Measurements from ENCODE around the gene MLLT1.

The MLLT1 gene

DNA sequence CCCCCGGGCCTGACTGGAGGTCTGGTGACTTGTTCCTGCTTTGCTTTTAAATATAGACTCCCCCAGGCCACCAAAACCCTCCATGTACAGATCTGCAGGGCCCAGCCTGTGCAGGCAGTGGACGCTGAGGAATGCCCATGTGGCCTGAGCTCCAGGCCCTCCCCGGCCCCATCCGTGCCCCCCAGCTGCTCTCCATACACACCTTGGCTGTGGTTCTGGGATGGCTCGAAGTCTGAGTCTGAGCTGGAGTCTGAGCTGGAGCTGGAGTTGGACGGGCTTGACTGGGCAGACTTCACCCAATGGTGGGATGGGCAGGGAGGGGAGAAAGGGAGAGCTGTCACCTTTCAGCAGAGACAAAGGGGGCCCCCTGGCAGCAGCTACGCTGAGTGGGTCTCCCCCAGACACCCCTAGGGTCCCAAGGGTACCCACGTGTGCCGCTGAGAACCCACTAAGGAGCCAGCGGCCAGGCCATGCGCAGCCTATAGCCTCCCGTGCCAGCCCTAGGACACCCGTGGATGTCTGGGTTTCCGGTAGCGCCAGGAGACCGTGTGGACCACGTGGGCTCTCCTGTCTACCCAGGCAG, 61.9 kb downstream of the MLLT1 start:
- no peak overlapping the region for H3K4me3 ChIP-seq (ENCODE audit: low read length)
- no peak for DNase-seq (ENCODE audit: low read depth)
- TF ChIP-seq, protein P1, sequence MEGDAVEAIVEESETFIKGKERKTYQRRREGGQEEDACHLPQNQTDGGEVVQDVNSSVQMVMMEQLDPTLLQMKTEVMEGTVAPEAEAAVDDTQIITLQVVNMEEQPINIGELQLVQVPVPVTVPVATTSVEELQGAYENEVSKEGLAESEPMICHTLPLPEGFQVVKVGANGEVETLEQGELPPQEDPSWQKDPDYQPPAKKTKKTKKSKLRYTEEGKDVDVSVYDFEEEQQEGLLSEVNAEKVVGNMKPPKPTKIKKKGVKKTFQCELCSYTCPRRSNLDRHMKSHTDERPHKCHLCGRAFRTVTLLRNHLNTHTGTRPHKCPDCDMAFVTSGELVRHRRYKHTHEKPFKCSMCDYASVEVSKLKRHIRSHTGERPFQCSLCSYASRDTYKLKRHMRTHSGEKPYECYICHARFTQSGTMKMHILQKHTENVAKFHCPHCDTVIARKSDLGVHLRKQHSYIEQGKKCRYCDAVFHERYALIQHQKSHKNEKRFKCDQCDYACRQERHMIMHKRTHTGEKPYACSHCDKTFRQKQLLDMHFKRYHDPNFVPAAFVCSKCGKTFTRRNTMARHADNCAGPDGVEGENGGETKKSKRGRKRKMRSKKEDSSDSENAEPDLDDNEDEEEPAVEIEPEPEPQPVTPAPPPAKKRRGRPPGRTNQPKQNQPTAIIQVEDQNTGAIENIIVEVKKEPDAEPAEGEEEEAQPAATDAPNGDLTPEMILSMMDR (IDR thresholded peaks at IDR 0.05; ENCODE audit: insufficient read depth, low read depth, low read length, missing control alignments): no peak

DNA sequence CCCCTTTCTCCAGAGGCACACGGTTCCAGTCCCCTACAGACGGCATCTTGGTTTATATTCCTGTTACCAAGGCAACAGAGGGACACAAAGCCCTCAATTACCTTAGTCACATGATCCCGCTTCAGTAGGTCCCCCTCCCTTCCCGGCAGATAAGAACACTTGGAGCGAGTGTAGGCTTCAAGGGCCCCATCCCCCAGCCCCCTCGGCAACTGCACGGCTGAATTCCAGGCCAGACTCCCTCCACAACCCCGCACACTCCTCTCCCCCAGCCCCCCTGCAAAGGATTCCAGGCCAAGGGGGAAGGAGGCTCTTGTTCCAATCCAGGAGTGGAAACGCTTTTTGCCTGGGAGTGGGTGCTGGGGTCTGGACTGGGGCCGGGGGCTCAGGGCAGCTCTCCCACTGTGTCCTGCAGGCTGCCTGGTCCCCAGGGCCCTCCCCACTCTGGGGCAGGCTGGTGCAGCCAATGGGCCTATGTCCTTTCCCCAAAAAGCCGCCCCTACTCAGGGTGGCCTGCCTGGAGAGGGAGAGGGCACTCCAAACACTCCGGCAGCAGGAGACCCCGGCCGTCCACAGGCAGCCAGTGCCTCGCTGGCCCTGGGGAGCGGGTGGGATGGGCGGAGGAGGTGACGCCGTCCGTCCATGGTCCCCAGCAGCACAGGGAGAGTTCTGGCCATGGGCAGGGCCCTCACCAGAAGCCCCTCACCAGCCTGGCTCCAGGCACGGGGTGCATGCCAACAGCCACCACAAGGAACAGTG, 62.6 kb downstream of the MLLT1 start:
- no peak overlapping the region for H3K4me3 ChIP-seq (ENCODE audit: low read length)
- TF ChIP-seq, protein P1 (IDR thresholded peaks at IDR 0.05; ENCODE audit: insufficient read depth, low read depth, low read length, missing control alignments): no peak
- no peak for DNase-seq (ENCODE audit: low read depth)

DNA sequence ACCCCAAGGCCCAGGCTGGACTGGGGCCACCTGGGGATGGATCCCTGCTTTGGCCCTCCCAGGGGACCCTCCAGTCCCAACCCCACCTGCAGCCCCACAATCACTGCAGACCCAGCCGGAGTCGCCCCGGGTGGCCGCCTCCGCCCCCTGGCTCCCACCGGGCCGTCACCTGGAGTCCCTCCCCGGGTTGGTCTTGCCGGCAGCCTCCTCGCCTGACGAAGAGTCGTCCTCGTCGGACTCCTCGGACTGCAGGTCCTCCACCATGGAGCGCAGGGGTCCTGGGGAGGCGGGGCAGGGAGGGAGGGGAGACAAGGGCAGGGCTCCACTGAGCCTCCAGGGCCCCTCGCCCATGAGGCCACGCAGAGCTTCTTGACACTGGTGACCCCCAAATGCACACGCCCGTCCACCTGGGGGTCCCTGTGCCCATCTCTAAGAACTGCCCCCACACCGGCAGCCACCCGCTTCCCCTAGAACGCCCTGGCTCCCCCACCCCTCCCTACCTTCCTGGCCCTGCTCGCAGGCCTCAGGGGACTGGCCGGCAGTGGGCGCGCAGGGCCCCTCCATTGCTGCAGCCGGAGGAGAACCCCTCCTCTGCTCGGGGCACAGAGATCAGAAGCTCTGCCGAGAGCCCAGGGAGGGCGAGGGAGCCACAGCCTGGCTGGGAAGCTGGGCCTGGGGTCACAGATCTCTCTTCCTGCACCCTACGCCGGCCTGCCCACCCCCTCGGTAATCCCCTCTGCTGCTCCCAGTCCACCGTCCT, 63.4 kb downstream of the MLLT1 start:
- TF ChIP-seq, protein P1 (IDR thresholded peaks at IDR 0.05; ENCODE audit: insufficient read depth, low read depth, low read length, missing control alignments): no peak
- DNase-seq (ENCODE audit: low read depth): no peak
- H3K4me3 ChIP-seq (ENCODE audit: low read length): no peak overlapping the region

DNA sequence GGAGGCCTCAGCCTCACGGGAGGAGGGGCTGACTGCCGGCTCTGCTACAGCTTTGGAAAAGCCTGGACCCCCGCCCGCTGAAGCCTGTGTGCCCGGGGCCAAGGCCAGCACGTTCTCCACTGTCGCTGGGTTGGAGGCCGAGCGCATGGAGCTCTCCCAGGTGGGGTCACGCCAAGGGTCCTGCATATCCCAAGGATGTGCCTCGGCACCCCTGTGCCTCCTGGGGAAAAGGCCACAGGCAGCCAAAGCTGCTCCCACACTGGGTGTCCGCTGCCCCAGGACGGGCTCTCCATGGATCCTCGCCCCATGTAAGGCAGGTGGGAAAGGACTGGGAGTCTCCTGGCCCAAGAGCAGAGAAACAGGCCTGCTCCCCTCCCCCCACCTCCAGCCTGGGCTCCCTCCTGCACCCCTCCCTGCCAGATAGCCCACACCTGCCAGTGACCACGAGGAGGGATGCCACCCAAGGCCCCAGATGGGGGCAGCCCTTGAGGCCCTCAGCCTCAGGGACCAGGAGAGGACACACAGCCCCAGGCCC, 64.0 kb downstream of the MLLT1 start:
- DNase-seq (ENCODE audit: low read depth): no peak
- TF ChIP-seq, protein P1 (IDR thresholded peaks at IDR 0.05; ENCODE audit: insufficient read depth, low read depth, low read length, missing control alignments): no peak
- no peak overlapping the region for H3K4me3 ChIP-seq (ENCODE audit: low read length)

DNA sequence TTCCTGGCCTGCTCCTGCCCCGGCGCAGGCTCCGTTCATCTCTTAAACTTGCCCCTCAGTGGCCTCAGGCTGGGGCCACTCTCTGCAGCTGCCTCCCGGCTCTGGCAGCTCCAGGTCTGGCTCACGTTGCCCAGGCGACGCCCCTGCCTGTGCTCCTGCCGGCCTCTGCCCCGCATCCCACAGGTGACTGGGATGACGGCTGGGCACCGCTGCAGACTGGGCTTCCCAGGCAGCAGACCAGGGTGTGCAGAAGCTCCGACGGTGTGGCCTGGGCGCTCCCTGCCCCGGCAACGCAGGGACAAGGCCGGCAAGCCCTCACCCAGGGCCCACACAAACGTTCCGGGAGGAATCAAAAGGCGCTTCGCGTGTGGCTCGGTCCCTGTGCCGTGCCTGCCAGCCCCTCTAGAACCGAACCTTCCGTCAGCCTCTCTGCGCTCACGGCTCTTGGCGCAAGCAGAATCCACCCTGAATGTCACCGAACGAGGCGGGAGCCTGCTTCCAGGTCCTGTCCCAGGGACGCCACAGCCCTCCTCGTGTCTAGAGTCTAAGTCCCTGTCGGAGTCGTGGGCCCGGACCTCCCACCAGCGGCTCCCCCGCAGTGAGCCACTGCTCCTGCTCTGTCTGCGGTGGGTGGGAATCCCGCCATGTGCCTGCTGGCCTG, 64.8 kb downstream of the MLLT1 start:
- no peak for DNase-seq (ENCODE audit: low read depth)
- TF ChIP-seq, protein P1 (IDR thresholded peaks at IDR 0.05; ENCODE audit: insufficient read depth, low read depth, low read length, missing control alignments): no peak
- no peak overlapping the region for H3K4me3 ChIP-seq (ENCODE audit: low read length)

DNA sequence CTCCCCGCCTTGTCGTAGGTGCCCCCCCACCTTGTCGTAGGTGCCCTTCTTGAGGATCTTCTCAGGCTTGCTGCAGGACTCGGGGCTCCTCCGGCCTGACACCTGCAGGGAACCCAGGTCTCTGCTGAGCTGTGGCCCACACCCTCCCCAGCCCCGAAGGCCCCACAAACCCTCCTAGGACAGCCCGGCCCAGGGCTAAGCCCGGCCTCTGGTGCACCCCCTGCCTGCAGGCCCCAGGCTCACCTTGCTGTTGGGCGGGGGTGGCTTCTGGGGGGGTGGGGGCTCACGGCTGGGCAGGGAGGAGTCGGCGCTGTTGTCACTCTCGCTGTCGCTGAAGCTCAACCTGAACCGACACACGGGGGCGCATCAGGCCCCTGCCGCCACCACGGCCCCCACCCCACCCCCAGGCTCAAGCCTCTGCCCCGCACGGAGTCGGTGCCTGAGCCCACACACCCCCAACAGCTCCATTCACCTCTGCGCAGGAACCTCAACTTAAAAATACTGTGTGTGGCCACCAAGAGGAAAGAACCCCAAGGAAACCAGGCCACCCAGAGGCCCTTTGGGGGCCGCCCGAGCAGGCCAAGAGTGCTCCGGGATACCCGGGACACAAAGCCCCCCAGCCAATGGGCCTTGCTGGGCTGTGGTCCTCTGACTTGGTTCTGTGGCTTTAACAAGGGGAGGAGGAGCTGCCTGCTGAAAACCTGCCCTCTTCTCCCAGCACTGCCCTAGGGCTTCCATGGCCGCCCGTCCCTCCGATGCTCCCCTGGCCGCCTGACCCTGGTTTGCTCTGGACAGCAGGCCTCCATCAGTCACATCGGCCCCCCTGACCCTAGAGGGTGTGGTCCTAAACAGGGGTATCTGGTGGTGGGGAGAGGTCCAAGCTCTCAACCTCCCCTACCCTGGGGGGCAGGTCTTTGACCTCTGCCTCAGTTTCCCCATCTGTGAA, 65.8 kb downstream of the MLLT1 start:
- H3K4me3 ChIP-seq (ENCODE audit: low read length): no peak overlapping the region
- DNase-seq (ENCODE audit: low read depth): no peak
- TF ChIP-seq, protein P1 (IDR thresholded peaks at IDR 0.05; ENCODE audit: insufficient read depth, low read depth, low read length, missing control alignments): no peak

Measured in epithelial cell of esophagus (primary cell).